PFSK-1 (cell line): ENCODE results near the gene TSPAN18.

Experiments
- FOXP2 ChIP-seq: optimal IDR thresholded peaks from 2 replicates; pipeline ENCODE3; 2011; ENCODE audit warnings: borderline replicate concordance, control low read depth, inconsistent platforms; ENCODE audit not compliant: insufficient read depth; ENCODE audit errors: extremely low read length, extremely low read depth
- POLR2AphosphoS5 ChIP-seq: IDR thresholded peaks from 2 replicates; pipeline ENCODE4 v1.6.1; 2012; ENCODE audit warnings: low read depth, mild to moderate bottlenecking, control low read depth, low read length, moderate library complexity
- REST ChIP-seq, 2 experiments: IDR thresholded peaks; 2 replicates each; pipeline versions ENCODE4 v1.6.1 to v1.8.0; 2011 to 2012; ENCODE audit warnings: low read depth in 2 of 2, low read length in 2 of 2, control low read depth in 1 of 2, inconsistent platforms in 1 of 2, mild to moderate bottlenecking in 1 of 2, moderate library complexity in 1 of 2; ENCODE audit not compliant: insufficient read depth in 1 of 2
- SIN3A ChIP-seq: IDR thresholded peaks from 2 replicates; pipeline ENCODE4 v1.6.1; 2012; ENCODE audit warnings: mild to moderate bottlenecking, low read length, moderate library complexity, borderline replicate concordance; ENCODE audit not compliant: insufficient read depth
- TAF1 ChIP-seq: IDR thresholded peaks from 2 replicates; pipeline ENCODE4 v1.6.1; 2012; ENCODE audit warnings: low read length, control low read depth, borderline replicate concordance; ENCODE audit not compliant: insufficient read depth

GRCh38 chr11:44939673-44940395, 213.1 kb downstream of the TSPAN18 start:
- TF ChIP-seq TAF1 (no peak), POLR2AphosphoS5 (no peak), REST (IDR thresholded peaks at IDR 0.05; ENCODE audit: insufficient read depth in 1 of 2, low read depth in 2 of 2, low read length in 2 of 2) (no peak), FOXP2 (no peak), SIN3A (no peak)
